Ovary (tissue), 9 donors: Measurements from ENCODE around the gene NEU2. TPM values are rescaled to one million over a fixed set of nuclear protein-coding genes. Genes with fewer than 3 reads are reported as not detected.

Source experiments
- DNase-seq, 5 donors: peaks; one replicate each; pipeline ENCODE4 v3.0.0-alpha.2; 2019 to 2020
- H3K27ac ChIP-seq, 2 donors: fragments of 200-600 bp; one replicate each; pipeline versions ENCODE4 v1.5.1 to v1.8.0; 2019 to 2022
- H3K27me3 ChIP-seq: fragments of 200-600 bp; one replicate; pipeline ENCODE4 v1.8.0; 2022
- H3K36me3 ChIP-seq: fragments of 200-600 bp; sonication (generic); one replicate; pipeline ENCODE4 v1.5.1; 2019
- H3K4me1 ChIP-seq: one replicate; pipeline ENCODE4 v1.8.1; 2013; ENCODE audit warnings: mild to moderate bottlenecking, moderate library complexity; ENCODE audit not compliant: insufficient read depth
- H3K4me3 ChIP-seq: fragments of 200-600 bp; sonication (generic); one replicate; pipeline ENCODE4 v1.5.1; 2017
- H3K9me3 ChIP-seq, 2 donors: fragments of 200-600 bp in 1 of 2; sonication (generic) in 1 of 2; one replicate each; pipeline versions ENCODE4 v1.5.1 to v1.8.1; 2013 to 2019; ENCODE audit warnings: mild to moderate bottlenecking in 1 of 2, moderate library complexity in 1 of 2
- EP300 ChIP-seq: sonication (generic); formaldehyde crosslinking; IDR thresholded peaks from one replicate; pipeline ENCODE4 v1.6.1; 2017; ENCODE audit warnings: antibody characterized with exemption
- POLR2A ChIP-seq: fragments of 450-650 bp; IDR thresholded peaks from one replicate; pipeline ENCODE4 v1.6.1; 2017; ENCODE audit warnings: antibody characterized with exemption, mild to moderate bottlenecking, moderate library complexity
- WGBS, 3 donors: extraction: QIAGEN DNeasy Blood & Tissue Kit in 1 of 3; methylation state at CpG; one replicate each; pipeline versions ENCODE4 v1.1.5 to v1.1.7; 2013 to 2017; 5-methylcytosine and 5-hydroxymethylcytosine counted together
- intact Hi-C, 4 donors: fragments of 100-400 bp; cut with DNase I; formaldehyde crosslinking; loops; one replicate each; pipeline versions ENCODE4 v1.11.0 to v1.15.1; 2022 to 2023
- polyA plus RNA-seq, 2 donors: library from polyadenylated mRNA; stranded (reverse); fragments of 200-250 nt in 1 of 2; fragments of 350-450 nt in 1 of 2; fragmentation: Illumina TruSeq in 1 of 2; extraction: RNeasy Lipid Tissue Mini Kit (QIAGEN cat#74804) in 1 of 2; gene quantifications; one replicate each; pipeline ENCODE4 v1.2.3, GENCODE V29; 2013 to 2014
- total RNA-seq, 7 donors: library from RNA; depleted of rRNA in 2 of 7; stranded (reverse); fragments of >200 nt in 2 of 7; fragmentation: NEBNext Ultra II Directional in 3 of 7; extraction: Animal tissue kit (Norgen Biotek cat#: 25700) in 3 of 7; gene quantifications; one replicate each; pipeline versions ENCODE4 v1.1.0 to v1.2.4, GENCODE V29; 2016 to 2023
- TF ChIP-seq, protein P1 (sequence below), 3 donors: fragments of 450-650 bp in 2 of 3; fragments of 200-600 bp in 1 of 3; IDR thresholded peaks; one replicate each; pipeline versions ENCODE4 v1.5.1 to v1.8.0; 2016 to 2022; ENCODE audit warnings: antibody characterized with exemption in 3 of 3, mild to moderate bottlenecking in 1 of 3
- donor health status: DM: no; HTN: no; CAD: no; lungs with moderate emphysema.
- donor health status: DM: no; HTN: no; CAD: no.
- donor health status: Bipolar disorder and iron deficiency.
- donor health status: DM: yes; HTN: yes; CAD: no.
- donor health status: DM: no; HTN: no; CAD: no.
- donor health status: DM: yes; HTN: yes; CAD: no.

NEU2 gene
- total and polyA plus RNA-seq, 9 donors: not detected

DNA sequence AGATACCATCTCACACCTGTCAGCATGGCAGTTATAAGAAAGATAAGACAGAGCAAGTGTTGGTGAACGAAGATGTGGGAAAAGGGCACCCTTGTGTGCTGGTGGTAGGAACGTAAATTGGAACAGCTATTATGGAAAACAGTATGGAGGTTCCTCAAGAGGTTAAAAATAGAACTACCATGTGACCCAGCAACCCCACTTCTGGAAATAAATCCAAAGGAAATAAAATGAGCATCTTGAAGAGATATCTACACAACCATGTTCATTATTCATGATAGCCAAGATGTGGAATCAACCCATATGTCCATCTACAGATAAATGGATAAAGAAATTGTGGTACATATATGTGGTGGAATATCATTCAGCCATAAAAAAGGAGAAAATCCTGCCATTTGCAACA, 46.3 kb upstream of the NEU2 start:
- no peaks in the 10 kb centered on the region for H3K4me1 ChIP-seq
- no peak overlapping the region for H3K27ac ChIP-seq
- no peak for DNase-seq
- TF ChIP-seq, protein P1, sequence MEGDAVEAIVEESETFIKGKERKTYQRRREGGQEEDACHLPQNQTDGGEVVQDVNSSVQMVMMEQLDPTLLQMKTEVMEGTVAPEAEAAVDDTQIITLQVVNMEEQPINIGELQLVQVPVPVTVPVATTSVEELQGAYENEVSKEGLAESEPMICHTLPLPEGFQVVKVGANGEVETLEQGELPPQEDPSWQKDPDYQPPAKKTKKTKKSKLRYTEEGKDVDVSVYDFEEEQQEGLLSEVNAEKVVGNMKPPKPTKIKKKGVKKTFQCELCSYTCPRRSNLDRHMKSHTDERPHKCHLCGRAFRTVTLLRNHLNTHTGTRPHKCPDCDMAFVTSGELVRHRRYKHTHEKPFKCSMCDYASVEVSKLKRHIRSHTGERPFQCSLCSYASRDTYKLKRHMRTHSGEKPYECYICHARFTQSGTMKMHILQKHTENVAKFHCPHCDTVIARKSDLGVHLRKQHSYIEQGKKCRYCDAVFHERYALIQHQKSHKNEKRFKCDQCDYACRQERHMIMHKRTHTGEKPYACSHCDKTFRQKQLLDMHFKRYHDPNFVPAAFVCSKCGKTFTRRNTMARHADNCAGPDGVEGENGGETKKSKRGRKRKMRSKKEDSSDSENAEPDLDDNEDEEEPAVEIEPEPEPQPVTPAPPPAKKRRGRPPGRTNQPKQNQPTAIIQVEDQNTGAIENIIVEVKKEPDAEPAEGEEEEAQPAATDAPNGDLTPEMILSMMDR (IDR thresholded peaks at IDR 0.05): no peak
- TF ChIP-seq EP300 (no peak), POLR2A (no peak)
- intact Hi-C loops: no loop called here
- no peak overlapping the region for H3K4me3 ChIP-seq
- H3K9me3 ChIP-seq: no peaks in the 10 kb centered on the region
- H3K27me3 ChIP-seq: no peaks in the 10 kb centered on the region
- WGBS, 3 donors: 85 to 90% (median 87%) methylated on average over 2 of the region's 2 CpGs
- H3K36me3 ChIP-seq: no peaks in the 10 kb centered on the region

DNA sequence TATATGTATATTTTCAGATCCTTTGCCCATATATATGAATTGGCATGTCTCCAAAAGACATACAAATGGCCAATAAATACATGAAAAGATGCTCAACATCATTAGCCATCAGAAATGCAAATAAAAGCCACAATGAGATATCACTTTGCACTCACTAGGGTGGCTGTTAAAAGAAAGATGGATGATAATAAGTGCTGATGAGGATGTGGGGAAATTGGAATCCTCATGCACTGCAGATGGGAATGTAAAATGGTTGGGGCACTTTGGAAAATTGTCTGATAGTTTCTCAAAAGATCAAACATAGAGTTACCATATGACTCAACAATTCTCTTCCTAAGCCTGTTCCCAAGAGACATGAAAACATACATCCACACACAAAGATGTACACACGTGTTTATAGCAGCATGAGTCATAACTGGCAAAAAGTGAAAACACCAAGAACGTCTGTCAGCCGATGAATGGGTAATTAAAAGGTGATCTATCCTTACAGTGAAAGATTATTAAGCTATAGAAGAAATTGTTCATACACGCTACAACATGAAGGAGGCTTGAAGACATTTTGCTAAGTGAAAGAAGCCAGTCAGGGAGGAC, 39.1 kb upstream of the NEU2 start:
- Histone ChIP-seq H3K36me3 (no peaks in the 10 kb centered on the region), H3K27me3 (no peaks in the 10 kb centered on the region), H3K9me3 (no peaks in the 10 kb centered on the region), H3K27ac (no peak overlapping the region), H3K4me3 (no peak overlapping the region), H3K4me1 (no peaks in the 10 kb centered on the region)
- WGBS, 3 donors: 81 to 84% (median 83%) methylated on average over 4 of the region's 4 CpGs
- TF ChIP-seq EP300 (no peak), POLR2A (no peak)
- TF ChIP-seq, protein P1 (IDR thresholded peaks at IDR 0.05): no peak
- no peak for DNase-seq
- intact Hi-C loops: no loop called here

DNA sequence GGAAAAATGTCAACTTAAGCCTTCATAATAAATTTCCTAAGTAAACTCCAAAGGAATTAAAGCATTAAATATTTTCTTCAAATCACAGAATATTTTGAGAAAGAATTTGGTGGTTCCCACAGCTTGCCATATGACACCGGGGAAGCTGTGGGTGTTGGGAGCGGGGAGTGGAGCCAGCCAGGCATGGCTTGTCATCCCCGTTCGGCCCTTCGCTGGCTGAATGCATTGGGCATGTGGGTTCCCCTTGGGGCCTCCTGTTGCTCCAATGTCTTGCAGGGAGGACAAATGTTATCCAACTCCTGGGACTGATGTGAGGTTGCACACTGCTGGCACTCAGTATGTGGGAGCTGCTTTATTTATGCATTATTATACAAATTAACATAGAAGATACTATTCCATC, 38.0 kb upstream of the NEU2 start:
- Histone ChIP-seq H3K27ac (no peak overlapping the region), H3K4me1 (no peaks in the 10 kb centered on the region), H3K4me3 (no peak overlapping the region), H3K36me3 (no peaks in the 10 kb centered on the region), H3K9me3 (no peaks in the 10 kb centered on the region), H3K27me3 (no peaks in the 10 kb centered on the region)
- intact Hi-C loops: no loop called here
- WGBS, 3 donors: 66 to 72% (median 67%) methylated on average over 5 of the region's 5 CpGs
- TF ChIP-seq EP300: no peak
- TF ChIP-seq POLR2A: no peak
- TF ChIP-seq, protein P1 (IDR thresholded peaks at IDR 0.05): no peak
- DNase-seq: no peak

DNA sequence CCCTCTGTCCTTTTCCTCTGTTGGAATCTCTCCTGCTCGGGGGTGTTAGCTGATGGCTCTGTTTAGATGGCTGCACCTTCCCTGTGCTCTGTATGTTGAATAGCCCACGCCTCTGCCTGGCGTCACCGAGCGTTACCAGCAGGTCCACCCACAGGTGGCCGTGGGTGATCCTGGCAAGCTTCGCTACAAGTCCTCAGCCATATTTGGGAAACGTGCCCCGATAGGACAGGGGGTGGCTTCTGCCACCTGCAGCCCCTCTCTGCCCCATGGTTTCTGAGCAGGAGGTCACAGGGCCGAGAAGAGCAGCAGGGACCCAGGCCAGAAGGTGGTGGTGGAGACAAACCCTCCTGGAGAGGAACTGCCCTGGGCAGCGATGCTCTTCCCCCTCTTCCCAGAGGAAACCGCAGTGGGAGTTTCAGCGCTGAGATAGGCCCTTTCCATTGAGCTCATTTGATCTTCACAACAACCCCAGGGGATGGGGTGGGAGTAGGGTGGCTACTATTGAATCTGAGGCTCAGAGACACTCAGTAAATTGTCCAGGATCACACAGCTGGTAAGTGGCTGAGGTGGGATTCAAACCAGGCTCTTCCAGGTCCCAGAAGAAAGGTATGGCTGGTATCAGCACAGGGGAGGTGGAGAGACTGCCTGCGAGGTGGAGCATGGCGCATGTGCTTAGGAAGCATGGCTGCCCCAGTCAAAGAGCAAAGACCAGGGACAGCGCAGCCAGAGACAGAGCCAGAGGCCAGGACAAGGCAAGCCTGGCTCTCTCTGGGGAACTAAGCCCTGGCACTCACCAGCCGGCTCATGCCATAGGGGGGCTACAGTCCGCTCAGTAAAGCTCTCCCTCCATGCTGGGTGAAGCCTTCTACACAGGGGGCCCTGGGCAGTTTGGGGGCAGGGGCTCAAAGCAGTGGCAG, 34.5 kb upstream of the NEU2 start:
- intact Hi-C loops: no loop called here
- H3K9me3 ChIP-seq: no peaks in the 10 kb centered on the region
- no peak overlapping the region for H3K27ac ChIP-seq
- no peak for DNase-seq
- no peaks in the 10 kb centered on the region for H3K27me3 ChIP-seq
- no peaks in the 10 kb centered on the region for H3K4me1 ChIP-seq
- no peaks in the 10 kb centered on the region for H3K36me3 ChIP-seq
- H3K4me3 ChIP-seq: no peak overlapping the region
- WGBS, 3 donors: 86 to 94% (median 91%) methylated on average over 18 of the region's 18 CpGs
- TF ChIP-seq, protein P1 (IDR thresholded peaks at IDR 0.05): no peak
- TF ChIP-seq EP300: no peak
- TF ChIP-seq POLR2A: no peak
